GM18508 (cell line): ENCODE data around the gene SUPT4H1.

Experiments
- ATAC-seq: cut with Tn5 transposase; IDR thresholded peaks from one replicate; pipeline ENCODE4 v1.9.1; 2021; ENCODE audit warnings: moderate number of reproducible peaks; ENCODE audit not compliant: insufficient read depth, unreplicated experiment

Gene SUPT4H1

GRCh38 chr17:58321571-58322525 lies 30.2 kb downstream of the SUPT4H1 start:
- ATAC-seq = no peak

GRCh38 chr17:58320570-58321323 lies 31.3 kb downstream of the SUPT4H1 start:
- no peak for ATAC-seq

- no peak for ATAC-seq
Measured at GRCh38 chr17:58320163-58320558, 31.8 kb downstream of the SUPT4H1 start.

DNA sequence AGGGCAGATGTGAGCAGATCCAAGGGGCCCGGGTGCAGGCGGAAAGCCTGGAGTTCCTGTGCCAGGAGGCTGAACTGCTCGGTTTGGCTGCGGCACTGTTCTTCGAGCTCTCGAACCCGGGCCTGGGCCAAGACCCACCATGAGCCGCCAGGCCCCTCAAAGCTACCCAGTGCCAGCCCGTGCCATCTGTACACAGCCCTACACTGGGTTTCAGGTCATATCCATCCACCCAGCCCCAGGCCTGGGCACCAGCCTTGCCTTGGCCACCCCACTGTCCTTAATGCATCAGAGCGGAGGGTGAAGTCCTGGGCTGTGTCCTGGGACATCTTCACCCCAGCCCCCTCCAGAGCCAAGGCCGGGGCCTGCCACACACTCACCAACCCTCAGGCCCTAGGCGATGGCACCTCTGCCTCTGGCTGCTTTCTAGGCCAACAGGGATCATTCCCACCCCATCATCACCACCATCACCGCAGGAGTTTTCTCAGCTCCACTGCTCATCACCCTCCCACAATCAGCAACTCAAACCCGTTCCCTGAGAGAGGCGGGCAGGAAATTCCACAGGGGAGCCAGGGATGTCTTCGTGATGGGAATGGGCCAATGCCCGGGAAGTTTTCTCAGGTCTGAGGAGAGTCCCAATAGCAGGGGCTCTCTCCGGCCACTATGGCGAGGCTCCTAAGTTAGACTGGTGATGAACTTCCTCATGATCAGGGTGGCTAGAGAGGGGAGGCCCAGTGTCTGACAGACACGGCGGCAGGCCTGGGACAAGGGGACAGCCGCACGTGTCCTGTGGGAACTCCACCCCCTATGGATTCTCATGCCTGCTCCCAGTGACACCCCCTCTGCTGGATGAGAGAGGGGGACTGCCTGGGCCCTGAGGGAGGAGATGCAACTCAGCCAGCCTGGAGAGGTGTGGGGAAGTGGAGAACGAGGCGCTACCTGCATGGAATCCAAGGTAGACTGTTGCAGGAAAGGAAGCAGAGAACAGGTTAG lies 32.5 kb downstream of the SUPT4H1 start:
- ATAC-seq = no peak

GRCh38 chr17:58318627-58319172 lies 33.3 kb downstream of the SUPT4H1 start:
- no peak for ATAC-seq

GRCh38 chr17:58318065-58318481 lies 33.9 kb downstream of the SUPT4H1 start:
- ATAC-seq = no peak

DNA sequence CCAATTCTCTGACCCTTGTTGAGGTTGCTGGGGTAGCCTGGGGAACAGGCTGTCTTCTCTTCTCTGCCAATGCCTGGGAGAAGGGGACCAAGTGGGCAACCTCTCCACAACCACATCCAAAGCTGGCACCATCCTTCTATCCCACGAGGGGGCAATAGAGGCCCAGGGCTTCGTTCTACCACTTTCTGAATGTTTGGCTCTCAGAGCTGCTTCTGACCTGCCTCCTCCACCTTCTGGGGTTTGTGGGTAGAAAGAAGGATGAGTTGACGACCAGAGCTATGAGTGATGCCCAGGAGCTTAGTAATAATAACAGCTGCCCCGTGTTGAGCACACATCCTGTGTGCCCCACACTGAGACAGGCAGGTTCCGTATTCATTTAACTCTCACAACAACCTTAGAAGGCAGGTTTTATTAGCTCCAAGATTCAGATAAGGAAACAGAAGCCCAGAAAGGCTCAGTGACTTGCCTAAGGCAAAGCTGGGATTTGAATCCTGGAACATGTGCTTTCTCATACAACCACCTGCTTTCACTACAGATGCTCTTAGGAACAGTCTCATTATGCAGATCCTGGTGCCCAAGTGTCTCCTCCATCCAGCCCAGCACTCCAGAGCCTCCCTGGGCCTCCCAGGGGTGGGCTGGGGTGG lies 34.5 kb downstream of the SUPT4H1 start:
- ATAC-seq = no peak

GRCh38 chr17:58316260-58316960 lies 35.6 kb downstream of the SUPT4H1 start:
- no peak for ATAC-seq

DNA sequence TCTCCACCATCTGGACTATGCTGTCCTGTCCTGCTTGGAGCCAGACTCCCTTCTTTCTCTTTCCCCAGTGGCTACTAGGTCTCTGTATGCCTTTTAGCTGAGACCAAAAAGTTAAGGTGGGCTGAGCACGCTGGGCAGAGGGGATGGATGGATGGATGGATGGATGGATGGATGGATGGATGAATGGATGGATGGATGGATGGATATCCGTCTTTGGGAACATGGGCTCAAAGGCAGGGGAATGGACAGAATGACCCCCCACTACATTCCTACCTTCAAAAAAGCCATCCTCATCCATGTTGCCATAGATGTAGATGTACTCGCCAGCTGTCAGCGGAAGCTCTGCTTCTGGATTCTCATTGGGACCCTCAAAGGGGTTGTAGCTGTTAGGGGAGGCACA lies 36.3 kb downstream of the SUPT4H1 start:
- no peak for ATAC-seq

GRCh38 chr17:58315281-58315711 lies 36.7 kb downstream of the SUPT4H1 start:
- ATAC-seq = no peak

DNA sequence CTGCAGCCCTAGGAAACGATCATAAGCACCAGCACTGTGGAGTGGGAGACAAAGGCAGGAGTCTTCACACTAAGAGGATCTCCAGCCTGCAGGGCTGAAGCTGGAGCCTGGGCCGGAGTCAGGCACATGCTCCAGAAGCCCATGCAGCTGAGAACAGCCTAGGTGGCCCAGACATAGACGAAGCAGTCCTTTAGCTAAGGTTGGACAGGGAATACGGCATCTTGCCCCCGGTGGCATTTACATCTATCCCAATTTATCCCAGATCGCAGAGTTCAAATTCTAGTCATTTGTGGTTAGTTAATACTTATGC lies 37.3 kb downstream of the SUPT4H1 start:
- no peak for ATAC-seq

GRCh38 chr17:58313815-58314705 lies 37.9 kb downstream of the SUPT4H1 start:
- ATAC-seq = no peak

- no peak for ATAC-seq
Measured at GRCh38 chr17:58312829-58313228, 39.2 kb downstream of the SUPT4H1 start.

- ATAC-seq = no peak
Measured at GRCh38 chr17:58312021-58312630, 39.9 kb downstream of the SUPT4H1 start.

- no peak for ATAC-seq
Measured at GRCh38 chr17:58311429-58311894, 40.5 kb downstream of the SUPT4H1 start.

- no peak for ATAC-seq
Measured at GRCh38 chr17:58310511-58311428, 41.2 kb downstream of the SUPT4H1 start.
